HG03521 (cell line): ENCODE data around the gene TMEM258.

Source experiments
- ATAC-seq: cut with Tn5 transposase; IDR thresholded peaks from one replicate; pipeline ENCODE4 v1.9.1; 2021; ENCODE audit warnings: mild to moderate bottlenecking, moderate library complexity; ENCODE audit not compliant: unreplicated experiment

The TMEM258 gene

GRCh38 chr11:61797263-61797944 is 5.0 kb upstream of the TMEM258 start:
- no peak for ATAC-seq

- ATAC-seq: no peak
These were observed 3.6 kb upstream of the TMEM258 start for GRCh38 chr11:61795876-61796526.

GRCh38 chr11:61795459-61795858 is 3.1 kb upstream of the TMEM258 start:
- no peak for ATAC-seq

- ATAC-seq: no peak
These were observed 2.2 kb upstream of the TMEM258 start for GRCh38 chr11:61794579-61794978.

GRCh38 chr11:61793829-61794204 is 1.4 kb upstream of the TMEM258 start:
- ATAC-seq: no peak

- ATAC-seq: no peak
These were observed 857 bp upstream of the TMEM258 start for GRCh38 chr11:61793083-61793828.

- peak; percentile 14 for ATAC-seq
These were observed 576 bp downstream of the TMEM258 start for GRCh38 chr11:61791737-61792309.

GRCh38 chr11:61787928-61788491 is 4.4 kb downstream of the TMEM258 start:
- no peak for ATAC-seq

GRCh38 chr11:61785837-61786402 is 6.5 kb downstream of the TMEM258 start:
- ATAC-seq: no peak

- ATAC-seq: no peak
These were observed 7.9 kb downstream of the TMEM258 start for GRCh38 chr11:61784506-61784805.

GRCh38 chr11:61783717-61784505 is 8.5 kb downstream of the TMEM258 start:
- no peak for ATAC-seq

- no peak for ATAC-seq
These were observed 9.6 kb downstream of the TMEM258 start for GRCh38 chr11:61782841-61783240.

GRCh38 chr11:61782299-61782698 is 10.1 kb downstream of the TMEM258 start:
- no peak for ATAC-seq

- no peak for ATAC-seq
These were observed 10.8 kb downstream of the TMEM258 start for GRCh38 chr11:61781585-61781984.

- ATAC-seq: no peak
These were observed 11.7 kb downstream of the TMEM258 start for GRCh38 chr11:61780581-61781162.

GRCh38 chr11:61779666-61780525 is 12.5 kb downstream of the TMEM258 start:
- ATAC-seq: no peak

- ATAC-seq: no peak
These were observed 13.3 kb downstream of the TMEM258 start for GRCh38 chr11:61778920-61779650.

GRCh38 chr11:61778357-61778886 is 14.0 kb downstream of the TMEM258 start:
- ATAC-seq: no peak
